GM12878 (cell line): ENCODE measurements around the gene NKTR. TPM values are rescaled to one million over a fixed set of nuclear protein-coding genes. Genes with fewer than 3 reads are reported as not detected.

ENCODE experiments used
- ATAC-seq: fragments of 200-7000 bp; cut with Tn5 transposase; 3 replicates; pipeline ENCODE4 v1.9.1; 2020; ENCODE audit warnings: mild to moderate bottlenecking, moderate library complexity
- BruUV-seq: library from RNA; stranded (reverse); fragments of 400-500 nt; replicated peaks from 2 replicates; lab custom pipeline; 2021; lab: Mats Ljungman, UMichigan
- CTCF ChIA-PET: fragments of 300-600 bp; sonication (Branson Sonifier 250); formaldehyde crosslinking; extraction: SDS; loops from one replicate; lab custom pipeline; 2021; ENCODE audit warnings: inconsistent platforms; lab: Yijun Ruan, JAX
- POLR2A ChIA-PET: fragments of 350-600 bp; formaldehyde crosslinking; extraction: SDS; loops from one replicate; lab custom pipeline; 2021; ENCODE audit warnings: inconsistent platforms; lab: Charles Lee
- RAD21 ChIA-PET: fragments of 300-600 bp; sonication (Branson Sonifier 250); formaldehyde crosslinking; loops from one replicate; lab custom pipeline; 2023; ENCODE audit warnings: antibody characterized with exemption; ENCODE audit not compliant: unreplicated experiment; lab: Charles Lee
- SMC1A ChIA-PET: fragments of 300-600 bp; sonication (Branson Sonifier 250); formaldehyde crosslinking; loops from one replicate; lab custom pipeline; 2023; ENCODE audit not compliant: unreplicated experiment, uncharacterized antibody; lab: Charles Lee
- DNase-seq: peaks from one replicate; pipeline ENCODE4 v3.0.0-alpha.2; 2011; ENCODE audit warnings: low read depth, low spot score
- FAIRE-seq: peaks from 3 replicates; lab custom pipeline; 2011; peaks lifted over from hg19 to GRCh38; lab: Jason Lieb, UNC
- H2AFZ ChIP-seq: 2 replicates; pipeline ENCODE4 v1.6.0; 2011; ENCODE audit warnings: low read depth, low read length, control low read depth; ENCODE audit not compliant: control insufficient read depth
- H3K27ac ChIP-seq: 2 replicates; pipeline ENCODE4 v1.5.1; 2011; ENCODE audit warnings: control low read depth; ENCODE audit not compliant: control insufficient read depth, insufficient read depth
- H3K27me3 ChIP-seq, 2 experiments: replicated peaks in 1 of 2; 2 replicates each; pipeline versions ENCODE4 v1.6.0 to v1.6.1; 2011; ENCODE audit warnings: low read length in 1 of 2; ENCODE audit not compliant: control insufficient read depth in 2 of 2, insufficient read depth in 2 of 2
- H3K36me3 ChIP-seq, 2 experiments: 2 replicates each; pipeline ENCODE4 v1.5.1; 2011; ENCODE audit warnings: low read length in 1 of 2; ENCODE audit not compliant: control insufficient read depth in 2 of 2, insufficient read depth in 2 of 2
- H3K4me1 ChIP-seq: 2 replicates; pipeline ENCODE4 v1.6.1; 2011; ENCODE audit warnings: mild to moderate bottlenecking, low read length, moderate library complexity, mixed read lengths; ENCODE audit not compliant: control insufficient read depth, insufficient read depth
- H3K4me2 ChIP-seq: 2 replicates; pipeline ENCODE4 v1.6.0; 2011; ENCODE audit warnings: control low read depth; ENCODE audit not compliant: control insufficient read depth, insufficient read depth
- H3K4me3 ChIP-seq: fragments of 200-600 bp; sonication (generic); 2 replicates; pipeline ENCODE4 v1.5.1; 2016
- H3K79me2 ChIP-seq: 2 replicates; pipeline ENCODE4 v1.6.0; 2011; ENCODE audit warnings: low read length; ENCODE audit not compliant: control insufficient read depth, insufficient read depth
- H3K9ac ChIP-seq: 2 replicates; pipeline ENCODE4 v1.8.0; 2011; ENCODE audit warnings: low read length, control low read depth, mixed read lengths; ENCODE audit not compliant: control insufficient read depth, insufficient read depth
- H3K9me3 ChIP-seq: replicated peaks from 3 replicates; pipeline ENCODE4 v1.5.1; 2011; ENCODE audit warnings: mild to moderate bottlenecking, low read length; ENCODE audit not compliant: control insufficient read depth, insufficient read depth
- H4K20me1 ChIP-seq: 2 replicates; pipeline ENCODE4 v1.6.0; 2011; ENCODE audit not compliant: control insufficient read depth, insufficient read depth
- CREM ChIP-seq: IDR thresholded peaks from 2 replicates; pipeline ENCODE4 v1.6.1; 2014; ENCODE audit warnings: antibody characterized with exemption, low read depth
- FOXM1 ChIP-seq: IDR thresholded peaks from 2 replicates; pipeline ENCODE4 v1.6.1; 2012; ENCODE audit warnings: low read depth, mild to moderate bottlenecking, inconsistent platforms, low read length, moderate library complexity
- HCFC1 ChIP-seq: fragments of 150-350 bp; IDR thresholded peaks from 2 replicates; pipeline ENCODE4 v1.6.1; 2014; ENCODE audit warnings: low read length
- IKZF2 ChIP-seq, 2 experiments: fragments of 450-650 bp; IDR thresholded peaks; 2 replicates each; pipeline ENCODE4 v1.6.1; 2017; ENCODE audit warnings: mild to moderate bottlenecking in 2 of 2, moderate library complexity in 2 of 2
- MLLT1 ChIP-seq: fragments of 450-650 bp; IDR thresholded peaks from 2 replicates; pipeline ENCODE4 v1.6.1; 2016; ENCODE audit warnings: mild to moderate bottlenecking
- MTA2 ChIP-seq: fragments of 450-650 bp; IDR thresholded peaks from 2 replicates; pipeline ENCODE4 v1.6.1; 2016; ENCODE audit warnings: low read depth, mild to moderate bottlenecking, moderate library complexity
- NKRF ChIP-seq: fragments of 450-650 bp; conservative IDR thresholded peaks from 2 replicates; pipeline ENCODE4 v1.6.1; 2017; ENCODE audit warnings: mild to moderate bottlenecking, moderate library complexity
- PAX5 ChIP-seq: IDR thresholded peaks from 2 replicates; pipeline ENCODE4 v1.6.1; 2011; ENCODE audit warnings: low read depth, low read length, borderline replicate concordance
- PBX3 ChIP-seq: IDR thresholded peaks from 2 replicates; pipeline ENCODE4 v1.6.1; 2011; ENCODE audit warnings: mild to moderate bottlenecking, low read depth, low read length, moderate library complexity; ENCODE audit not compliant: insufficient replicate concordance
- SMARCA5 ChIP-seq: fragments of 450-650 bp; IDR thresholded peaks from 2 replicates; pipeline ENCODE4 v1.6.1; 2017; ENCODE audit warnings: mild to moderate bottlenecking
- SMC3 ChIP-seq: IDR thresholded peaks from 2 replicates; pipeline ENCODE4 v1.6.1; 2011; ENCODE audit warnings: low read length, improper control_type of control experiment, borderline replicate concordance
- USF1 ChIP-seq: IDR thresholded peaks from 2 replicates; pipeline ENCODE4 v1.6.1; 2011; ENCODE audit warnings: borderline replicate concordance, low read depth, mild to moderate bottlenecking, moderate library complexity, mixed read lengths, low read length; ENCODE audit not compliant: insufficient read depth; ENCODE audit errors: extremely low read length
- ZNF207 ChIP-seq: fragments of 450-650 bp; IDR thresholded peaks from 2 replicates; pipeline ENCODE4 v1.6.1; 2014; ENCODE audit warnings: antibody characterized with exemption, mild to moderate bottlenecking, borderline replicate concordance
- ZNF274 ChIP-seq: IDR thresholded peaks from one replicate; pipeline ENCODE4 v1.8.0; 2011; ENCODE audit not compliant: insufficient read length, insufficient read depth
- ZZZ3 ChIP-seq: IDR thresholded peaks from 2 replicates; pipeline ENCODE4 v1.6.1; 2011; ENCODE audit warnings: low read depth; ENCODE audit not compliant: control insufficient read depth, insufficient read length
- WGBS: methylation state at CpG from one replicate; pipeline ENCODE4 v1.1.6; 2016; ENCODE audit warnings: low lambda C conversion rate; ENCODE audit not compliant: insufficient replicate concordance, insufficient coverage; ENCODE audit errors: missing lambda C conversion rate; 5-methylcytosine and 5-hydroxymethylcytosine counted together
- in situ Hi-C: fragments of 300-500 bp; cut with MboI; formaldehyde crosslinking; loops from 9 replicates; pipeline ENCODE4 v1.14.3; 2018; ENCODE audit warnings: mixed read lengths
- intact Hi-C: fragments of 100-400 bp; cut with micrococcal nuclease; formaldehyde crosslinking; loops from one replicate; pipeline ENCODE4 v1.14.2; 2022; ENCODE audit not compliant: unreplicated experiment
- polyA plus RNA-seq, 11 experiments: library from polyadenylated mRNA; depleted of rRNA in 4 of 11; unstranded in 6 of 11; stranded (reverse) in 5 of 11; fragments of >200 nt; fragmentation: Nextera tagmentation in 4 of 11; fragmentation: Illumina TruSeq in 1 of 11; extraction: Ambion mirVana in 4 of 11; extraction: Trizol in 1 of 11; gene quantifications; 1 replicate in 1 of 11; 2 replicates in 10 of 11; pipeline versions ENCODE4 v1.2.1 to v1.2.3, GENCODE V29; 2011 to 2016; ENCODE audit warnings: inconsistent platforms in 2 of 11, missing spikeins in 2 of 11, low read depth in 1 of 11
- total RNA-seq, 4 experiments: library from RNA; depleted of rRNA in 3 of 4; stranded (reverse); fragments of >200 nt in 3 of 4; fragmentation: Illumina TruSeq in 1 of 4; extraction: Trizol in 1 of 4; gene quantifications; 2 replicates each; pipeline versions ENCODE4 v1.2.1 to v1.2.3, GENCODE V29; 2013 to 2021

The NKTR gene
- total and polyA plus RNA-seq, 10 of the 15 experiments (the other 5 are each of a cell fraction or from before 2014, with no cell fraction given) = 15.3 to 91.9 (median 55.3) TPM

GRCh38 chr3:42600958-42601675 is 631 bp downstream of the NKTR start (continued):
- no peak for TF ChIP-seq CREM
- no peak for TF ChIP-seq HCFC1
- 0 out of 2 replicates have a peak, but pooled peaks have one; percentile 49 for TF ChIP-seq NKRF
- TF ChIP-seq IKZF2 (IDR thresholded peaks at IDR 0.05) = peak; percentile 29 to 51
- 0 out of 2 replicates have a peak, but pooled peaks have one; percentile 36 for TF ChIP-seq MTA2
- TF ChIP-seq USF1 = no peak

- peak overlapping the region; percentile 96 for H3K9ac ChIP-seq
- no peak for DNase-seq
- peak overlapping the region; percentile 97 for H3K4me3 ChIP-seq
- TF ChIP-seq SMC3 (peak; percentile 13; the same call in 1 of the 2 replicates), ZNF207 (no peak), ZZZ3 (no peak), MLLT1 (no peak), SMARCA5 (peak; percentile 71; the same call in 1 of the 2 replicates), ZNF274 (no peak), PBX3 (no peak), FOXM1 (no peak), PAX5 (no peak)
Observed at GRCh38 chr3:42601896-42602581, 1.6 kb downstream of the NKTR start.

More at GRCh38 chr3:42601896-42602581, 1.6 kb downstream of the NKTR start:
- Histone ChIP-seq H2AFZ (no peak overlapping the region), H3K79me2 (peaks cover 62% of the 10 kb centered on the region), H4K20me1 (no peaks in the 10 kb centered on the region), H3K4me1 (peaks cover 3% of the 10 kb centered on the region; the same call in 1 of the 2 replicates), H3K9me3 (no peaks in the 10 kb centered on the region; the same call in 1 of the 3 replicates), H3K27ac (no peak overlapping the region; the same call in 1 of the 2 replicates), H3K4me2 (peak overlapping the region; percentile 66), H3K36me3 (peaks cover 0 to 4% of the 10 kb centered on the region in 2 experiments; a peak in 1 of 4 replicates), H3K27me3 (no peaks in the 10 kb centered on the region)
- ChIA-PET POLR2A (interaction anchor here (0.9 to 4.3 kb wide), 9 partner anchors 9 to 51 kb away, joined by 3 to 69 read pairs (median 11); partner anchors contain the start of genes SEC22C, SS18L2 and ZBTB47), RAD21 (interaction anchor here (0.7 to 3.8 kb wide), 6 partner anchors 11 to 23 kb away, joined by 4 to 32 read pairs (median 10); partner anchors contain the start of genes SEC22C and SS18L2), CTCF (interaction anchor here (0.7 to 4.0 kb wide), 16 partner anchors 10 to 133 kb away, joined by 3 to 41 read pairs (median 6); partner anchors contain the start of genes SEC22C and SS18L2), SMC1A (interaction anchor here (0.7 to 3.9 kb wide), 11 partner anchors 11 to 355 kb away, joined by 3 to 31 read pairs (median 3); partner anchors contain the start of gene SEC22C)
- no peak for FAIRE-seq
- in situ Hi-C loops = no loop called here
- intact Hi-C loops = no loop called here
- 14% methylated on average over 9 of the region's 9 CpGs for WGBS
- ATAC-seq = peak; percentile 39
- TSS peak; percentile 68 for BruUV-seq
